ENCODE data around the gene SORCS1. TPM values are rescaled to one million over a fixed set of nuclear protein-coding genes. Genes with fewer than 3 reads are reported as not detected.

The SORCS1 gene
- total RNA-seq, 1 experiment from 2014 or later, result not detected

- Histone ChIP-seq H3K27ac (ENCODE audit: low read depth, low read length) (no peak overlapping the region), H3K4me1 (ENCODE audit: control insufficient read depth in 1 of 2, insufficient read depth in 2 of 2, low read length in 2 of 2) (no peaks in the 10 kb centered on the region), H3K27me3 (ENCODE audit: insufficient read depth, low read length) (no peaks in the 10 kb centered on the region), H3K36me3 (ENCODE audit: control insufficient read depth in 1 of 2, insufficient read depth in 2 of 2, low read length in 2 of 2) (no peaks in the 10 kb centered on the region), H2AFZ (ENCODE audit: low read depth, low read length, poor library complexity, severe bottlenecking) (no peak overlapping the region), H3K9ac (ENCODE audit: low read length) (no peak overlapping the region), H4K20me1 (ENCODE audit: insufficient read depth) (no peaks in the 10 kb centered on the region), H3K9me2 (ENCODE audit: insufficient read depth) (no peaks in the 10 kb centered on the region), H3K4me2 (ENCODE audit: low read length) (no peak overlapping the region), H3K79me2 (ENCODE audit: insufficient read depth, low read length) (no peaks in the 10 kb centered on the region), H3K4me3 (replicated peaks in 1 of 2; ENCODE audit: low read depth in 1 of 2, low read length in 2 of 2) (no peak overlapping the region), H3K9me3 (ENCODE audit: control insufficient read depth in 1 of 2, insufficient read depth in 1 of 2, low read depth in 1 of 2, low read length in 2 of 2) (peaks cover 27 to 39% of the 10 kb centered on the region in 2 experiments; a peak in 2 of 4 replicates)
- TF ChIP-seq SRF (IDR thresholded peaks at IDR 0.05; ENCODE audit: low read depth) (no peak), EZH2 (IDR thresholded peaks at IDR 0.05) (no peak), REST (IDR thresholded peaks at IDR 0.05; ENCODE audit: low read depth) (no peak), EZH2phosphoT487 (IDR thresholded peaks at IDR 0.05; ENCODE audit: borderline replicate concordance) (no peak), POLR2A (IDR thresholded peaks at IDR 0.05; ENCODE audit: borderline replicate concordance, extremely low read depth, insufficient read depth, insufficient read length) (no peak), ELF1 (IDR thresholded peaks at IDR 0.05; ENCODE audit: borderline replicate concordance, low read depth) (no peak), JUND (IDR thresholded peaks at IDR 0.05) (no peak), CEBPB (IDR thresholded peaks at IDR 0.05; ENCODE audit: low read depth) (no peak), FOSL1 (IDR thresholded peaks at IDR 0.05; ENCODE audit: low read depth) (no peak)
- intact Hi-C loops (cut with micrococcal nuclease), result no loop called here
- RAD21 ChIA-PET (ENCODE audit: low non-redundant PET in 1 of 2, low total read pairs in 2 of 2, uncharacterized antibody in 2 of 2, unreplicated experiment in 2 of 2), result no interaction called here
- DNase-seq (ENCODE audit: low read depth, low spot score), result no peak
- no TSS peak for BruUV-seq (replicated peaks)
- CTCF ChIA-PET, result no interaction called here
- no peak for ATAC-seq
- POLR2A ChIA-PET, result no interaction called here
Observed at GRCh38 chr10:106914016-106914415, 250.5 kb downstream of the SORCS1 start.

Data from HCT116 (cell line).